Choroid plexus epithelial cell (primary cell): Measurements from ENCODE around the gene MTA2.

Experiments used
- DNase-seq: peaks from one replicate; pipeline ENCODE4 v3.0.0-alpha.2; 2010; ENCODE audit warnings: low read depth
- H3K4me3 ChIP-seq: 2 replicates; pipeline ENCODE4 v1.5.1; 2011; ENCODE audit warnings: low read depth, mild to moderate bottlenecking, control low read depth, low read length, moderate library complexity
- CTCF ChIP-seq: conservative IDR thresholded peaks from 2 replicates; pipeline ENCODE4 v1.5.1; 2011; ENCODE audit warnings: low read depth, mild to moderate bottlenecking, control low read depth, inconsistent platforms, low read length, moderate library complexity

MTA2 gene

GRCh38 chr11:62607714-62608113, 6.0 kb upstream of the MTA2 start:
- no peak for TF ChIP-seq CTCF
- DNase-seq = no peak
- no peak overlapping the region for H3K4me3 ChIP-seq

- TF ChIP-seq CTCF = no peak
- H3K4me3 ChIP-seq = no peak overlapping the region
- DNase-seq = no peak
These were observed 4.2 kb upstream of the MTA2 start for GRCh38 chr11:62605902-62606301.

GRCh38 chr11:62605467-62605866, 3.8 kb upstream of the MTA2 start:
- H3K4me3 ChIP-seq = no peak overlapping the region
- no peak for TF ChIP-seq CTCF
- DNase-seq = no peak

- no peak for DNase-seq
- H3K4me3 ChIP-seq = no peak overlapping the region
- no peak for TF ChIP-seq CTCF
These were observed 2.9 kb upstream of the MTA2 start for GRCh38 chr11:62604460-62605120.

- no peak for TF ChIP-seq CTCF
- no peak overlapping the region for H3K4me3 ChIP-seq
- no peak for DNase-seq
These were observed 2.2 kb upstream of the MTA2 start for GRCh38 chr11:62603776-62604299.

- H3K4me3 ChIP-seq = peak overlapping the region; percentile 67
- no peak for TF ChIP-seq CTCF
- no peak for DNase-seq
These were observed 1.4 kb upstream of the MTA2 start for GRCh38 chr11:62603072-62603408.
